Measurements from ENCODE around the gene RPS10.

The RPS10 gene

GRCh38 chr6:34425498-34426410 lies at the start of gene RPS10:
Gene RPS10 (minus strand): TSS chr6:34426069. CDS start chr6:34425221, 848 bp downstream.
- no peaks in the 10 kb centered on the region for H3K9me3 Mint-ChIP-seq
- DNase-seq (ENCODE audit: low spot score in 2 of 2) (peak; percentile 81 to 83), ATAC-seq (replicated peaks; ENCODE audit: extremely low read depth, poor library complexity, severe bottlenecking) (peak; percentile 91)
- H3K36me3 Mint-ChIP-seq (ENCODE audit: insufficient read depth), result peaks cover 49% of the 10 kb centered on the region
- peak within 1 kb of the TSS; percentile 97 for H3K27ac Mint-ChIP-seq (ENCODE audit: low read depth)
- H3K27me3 Mint-ChIP-seq, result no peaks in the 10 kb centered on the region
- peaks cover 19% of the 10 kb centered on the region for H3K4me1 Mint-ChIP-seq
- H3K4me3 Mint-ChIP-seq, result peak within 1 kb of the TSS; percentile 98

- H3K27ac Mint-ChIP-seq (ENCODE audit: low read depth), result no peak overlapping the region
- ATAC-seq (replicated peaks; ENCODE audit: extremely low read depth, poor library complexity, severe bottlenecking) (no peak), DNase-seq (ENCODE audit: low spot score in 2 of 2) (no peak)
- no peaks in the 10 kb centered on the region for H3K36me3 Mint-ChIP-seq (ENCODE audit: insufficient read depth)
- no peaks in the 10 kb centered on the region for H3K4me1 Mint-ChIP-seq
- H3K27me3 Mint-ChIP-seq, result no peaks in the 10 kb centered on the region
- H3K4me3 Mint-ChIP-seq, result no peak overlapping the region
- peaks cover 5% of the 10 kb centered on the region for H3K9me3 Mint-ChIP-seq
Measured at GRCh38 chr6:34475238-34475682, 49.4 kb upstream of the RPS10 start.

- Mint-ChIP-seq H3K27ac (ENCODE audit: low read depth) (no peak overlapping the region), H3K27me3 (no peaks in the 10 kb centered on the region)
Measured at GRCh38 chr6:34474754-34475153, 48.9 kb upstream of the RPS10 start.

GRCh38 chr6:34473967-34474366 lies 48.1 kb upstream of the RPS10 start:
- no peak overlapping the region for H3K27ac Mint-ChIP-seq (ENCODE audit: low read depth)
- H3K27me3 Mint-ChIP-seq, result no peaks in the 10 kb centered on the region
- H3K4me1 Mint-ChIP-seq, result peaks cover 6% of the 10 kb centered on the region
- H3K4me3 Mint-ChIP-seq, result no peak overlapping the region
- H3K36me3 Mint-ChIP-seq (ENCODE audit: insufficient read depth), result no peaks in the 10 kb centered on the region
- no peak for DNase-seq (ENCODE audit: low spot score in 2 of 2)
- ATAC-seq (replicated peaks; ENCODE audit: extremely low read depth, poor library complexity, severe bottlenecking), result no peak
- H3K9me3 Mint-ChIP-seq, result peaks cover 5% of the 10 kb centered on the region

More at GRCh38 chr6:34474754-34475153, 48.9 kb upstream of the RPS10 start:
- ATAC-seq (replicated peaks; ENCODE audit: extremely low read depth, poor library complexity, severe bottlenecking), result no peak
- H3K4me1 Mint-ChIP-seq, result no peaks in the 10 kb centered on the region
- no peak overlapping the region for H3K4me3 Mint-ChIP-seq
- H3K36me3 Mint-ChIP-seq (ENCODE audit: insufficient read depth), result no peaks in the 10 kb centered on the region
- H3K9me3 Mint-ChIP-seq, result peaks cover 5% of the 10 kb centered on the region
- DNase-seq (ENCODE audit: low spot score in 2 of 2), result no peak

GRCh38 chr6:34472425-34472824 lies 46.6 kb upstream of the RPS10 start:
- no peak for ATAC-seq (replicated peaks; ENCODE audit: extremely low read depth, poor library complexity, severe bottlenecking)
- peaks cover 5% of the 10 kb centered on the region for H3K9me3 Mint-ChIP-seq
- no peaks in the 10 kb centered on the region for H3K36me3 Mint-ChIP-seq (ENCODE audit: insufficient read depth)
- H3K27me3 Mint-ChIP-seq, result no peaks in the 10 kb centered on the region
- H3K4me3 Mint-ChIP-seq, result no peak overlapping the region
- peaks cover 14% of the 10 kb centered on the region for H3K4me1 Mint-ChIP-seq
- H3K27ac Mint-ChIP-seq (ENCODE audit: low read depth), result no peak overlapping the region
- no peak for DNase-seq (ENCODE audit: low spot score in 2 of 2)

- Mint-ChIP-seq H3K27ac (ENCODE audit: low read depth) (peak overlapping the region; percentile 61), H3K9me3 (peaks cover 5% of the 10 kb centered on the region), H3K4me1 (peaks cover 19% of the 10 kb centered on the region), H3K4me3 (peak overlapping the region; percentile 40), H3K36me3 (ENCODE audit: insufficient read depth) (no peaks in the 10 kb centered on the region), H3K27me3 (peaks cover 9% of the 10 kb centered on the region)
- ATAC-seq (replicated peaks; ENCODE audit: extremely low read depth, poor library complexity, severe bottlenecking) (no peak), DNase-seq (ENCODE audit: low spot score in 2 of 2) (no peak)
Measured at GRCh38 chr6:34469499-34469898, 43.6 kb upstream of the RPS10 start.

GRCh38 chr6:34468378-34468892 lies 42.6 kb upstream of the RPS10 start:
- no peaks in the 10 kb centered on the region for H3K9me3 Mint-ChIP-seq
- no peak for ATAC-seq (replicated peaks; ENCODE audit: extremely low read depth, poor library complexity, severe bottlenecking)

GRCh38 chr6:34466242-34467185 lies 40.6 kb upstream of the RPS10 start:
- H3K4me3 Mint-ChIP-seq, result peak overlapping the region; percentile 77
- DNase-seq (ENCODE audit: low spot score in 2 of 2) (no peak), ATAC-seq (replicated peaks; ENCODE audit: extremely low read depth, poor library complexity, severe bottlenecking) (no peak)
- no peaks in the 10 kb centered on the region for H3K36me3 Mint-ChIP-seq (ENCODE audit: insufficient read depth)
- H3K27ac Mint-ChIP-seq (ENCODE audit: low read depth), result no peak overlapping the region
- H3K4me1 Mint-ChIP-seq, result peaks cover 19% of the 10 kb centered on the region
- H3K9me3 Mint-ChIP-seq, result no peaks in the 10 kb centered on the region
- H3K27me3 Mint-ChIP-seq, result peaks cover 9% of the 10 kb centered on the region

More at GRCh38 chr6:34468378-34468892, 42.6 kb upstream of the RPS10 start:
- Mint-ChIP-seq H3K4me1 (peaks cover 19% of the 10 kb centered on the region), H3K36me3 (ENCODE audit: insufficient read depth) (no peaks in the 10 kb centered on the region), H3K27me3 (peaks cover 9% of the 10 kb centered on the region), H3K27ac (ENCODE audit: low read depth) (peak overlapping the region; percentile 61), H3K4me3 (peak overlapping the region; percentile 12)
- no peak for DNase-seq (ENCODE audit: low spot score in 2 of 2)

GRCh38 chr6:34465531-34466241 lies 39.8 kb upstream of the RPS10 start, which contains the start of gene PACSIN1:
Gene PACSIN1 (plus strand): TSS chr6:34466076. CDS start chr6:34526306, 60,230 bp downstream.
- H3K4me3 Mint-ChIP-seq, result peak within 1 kb of the TSS; percentile 77
- H3K27ac Mint-ChIP-seq (ENCODE audit: low read depth), result peak within 1 kb of the TSS; percentile 29
- DNase-seq (ENCODE audit: low spot score in 2 of 2) (no peak), ATAC-seq (replicated peaks; ENCODE audit: extremely low read depth, poor library complexity, severe bottlenecking) (peak; percentile 83)
- peaks cover 9% of the 10 kb centered on the region for H3K27me3 Mint-ChIP-seq
- H3K36me3 Mint-ChIP-seq (ENCODE audit: insufficient read depth), result no peaks in the 10 kb centered on the region
- H3K4me1 Mint-ChIP-seq, result peaks cover 19% of the 10 kb centered on the region
- no peaks in the 10 kb centered on the region for H3K9me3 Mint-ChIP-seq

GRCh38 chr6:34463849-34464248 lies 38.0 kb upstream of the RPS10 start:
- H3K27me3 Mint-ChIP-seq, result peaks cover 9% of the 10 kb centered on the region
- peaks cover 12% of the 10 kb centered on the region for H3K4me1 Mint-ChIP-seq
- H3K27ac Mint-ChIP-seq (ENCODE audit: low read depth), result no peak overlapping the region
- no peaks in the 10 kb centered on the region for H3K36me3 Mint-ChIP-seq (ENCODE audit: insufficient read depth)
- no peaks in the 10 kb centered on the region for H3K9me3 Mint-ChIP-seq
- DNase-seq (ENCODE audit: low spot score in 2 of 2) (no peak), ATAC-seq (replicated peaks; ENCODE audit: extremely low read depth, poor library complexity, severe bottlenecking) (no peak)
- no peak overlapping the region for H3K4me3 Mint-ChIP-seq

- no peak for ATAC-seq (replicated peaks; ENCODE audit: extremely low read depth, poor library complexity, severe bottlenecking)
- H3K36me3 Mint-ChIP-seq (ENCODE audit: insufficient read depth), result no peaks in the 10 kb centered on the region
- no peak overlapping the region for H3K4me3 Mint-ChIP-seq
- H3K27me3 Mint-ChIP-seq, result peaks cover 9% of the 10 kb centered on the region
- no peak overlapping the region for H3K27ac Mint-ChIP-seq (ENCODE audit: low read depth)
- H3K9me3 Mint-ChIP-seq, result no peaks in the 10 kb centered on the region
- peaks cover 6% of the 10 kb centered on the region for H3K4me1 Mint-ChIP-seq
- DNase-seq (ENCODE audit: low spot score in 2 of 2), result no peak
Measured at GRCh38 chr6:34463299-34463698, 37.4 kb upstream of the RPS10 start.
